ENCODE measurements around the gene WDFY4. TPM values are rescaled to one million over a fixed set of nuclear protein-coding genes. Genes with fewer than 3 reads are reported as not detected.
"Not testable (repeated sequence)": the region's sequence is repeated elsewhere in the genome, so short reads cannot be mapped to it uniquely, and the experiment has no call there.

Gene WDFY4
- total RNA-seq, 1 experiment from 2014 or later: 0.22 TPM

DNA sequence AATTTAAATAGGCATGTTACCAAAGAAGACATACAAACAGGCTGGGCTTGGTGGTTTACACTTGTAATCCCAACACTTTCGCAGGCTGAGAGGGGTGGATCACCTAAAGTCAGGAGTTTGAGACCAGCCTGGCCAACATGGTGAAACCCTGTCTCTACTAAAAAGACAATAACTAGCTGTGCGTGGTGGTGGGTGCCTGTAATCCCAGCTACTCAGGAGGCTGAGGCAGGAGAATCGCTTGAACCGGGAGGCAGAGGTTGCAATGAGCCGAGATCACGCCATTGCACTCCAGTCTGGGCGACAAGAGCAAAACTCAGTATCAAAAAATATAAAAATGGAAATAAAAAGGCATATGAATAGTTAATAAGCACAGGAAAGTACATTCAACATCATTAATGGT, 37.6 kb upstream of the WDFY4 start:
- BruUV-seq (replicated peaks); POLR2A ChIA-PET; H3K27me3 ChIP-seq (ENCODE audit: insufficient read depth, low read length); H3K79me2 ChIP-seq (ENCODE audit: insufficient read depth, low read length); H3K36me3 ChIP-seq (ENCODE audit: control insufficient read depth in 1 of 2, insufficient read depth in 2 of 2, low read length in 2 of 2); H3K9me3 ChIP-seq (ENCODE audit: control insufficient read depth in 1 of 2, insufficient read depth in 1 of 2, low read depth in 1 of 2, low read length in 2 of 2); H2AFZ ChIP-seq (ENCODE audit: low read depth, low read length, poor library complexity, severe bottlenecking); H3K4me3 ChIP-seq (replicated peaks in 1 of 2; ENCODE audit: low read depth in 1 of 2, low read length in 2 of 2); H3K27ac ChIP-seq (ENCODE audit: low read depth, low read length); H4K20me1 ChIP-seq (ENCODE audit: insufficient read depth); ATAC-seq; H3K4me2 ChIP-seq (ENCODE audit: low read length); RAD21 ChIA-PET (ENCODE audit: low non-redundant PET in 1 of 2, low total read pairs in 2 of 2, uncharacterized antibody in 2 of 2, unreplicated experiment in 2 of 2); DNase-seq (ENCODE audit: low read depth, low spot score); H3K9me2 ChIP-seq (ENCODE audit: insufficient read depth); H3K9ac ChIP-seq (ENCODE audit: low read length); H3K4me1 ChIP-seq (ENCODE audit: control insufficient read depth in 1 of 2, insufficient read depth in 2 of 2, low read length in 2 of 2): not testable (repeated sequence)
- intact Hi-C loops (cut with micrococcal nuclease): loop anchor here (5.0 kb wide), 1 partner anchor 285 kb away; no protein-coding TSS in a partner anchor
- CTCF ChIA-PET: interaction anchor here (1.3 kb wide), 1 partner anchor 9 kb away, joined by 8 read pairs; no protein-coding TSS in a partner anchor

DNA sequence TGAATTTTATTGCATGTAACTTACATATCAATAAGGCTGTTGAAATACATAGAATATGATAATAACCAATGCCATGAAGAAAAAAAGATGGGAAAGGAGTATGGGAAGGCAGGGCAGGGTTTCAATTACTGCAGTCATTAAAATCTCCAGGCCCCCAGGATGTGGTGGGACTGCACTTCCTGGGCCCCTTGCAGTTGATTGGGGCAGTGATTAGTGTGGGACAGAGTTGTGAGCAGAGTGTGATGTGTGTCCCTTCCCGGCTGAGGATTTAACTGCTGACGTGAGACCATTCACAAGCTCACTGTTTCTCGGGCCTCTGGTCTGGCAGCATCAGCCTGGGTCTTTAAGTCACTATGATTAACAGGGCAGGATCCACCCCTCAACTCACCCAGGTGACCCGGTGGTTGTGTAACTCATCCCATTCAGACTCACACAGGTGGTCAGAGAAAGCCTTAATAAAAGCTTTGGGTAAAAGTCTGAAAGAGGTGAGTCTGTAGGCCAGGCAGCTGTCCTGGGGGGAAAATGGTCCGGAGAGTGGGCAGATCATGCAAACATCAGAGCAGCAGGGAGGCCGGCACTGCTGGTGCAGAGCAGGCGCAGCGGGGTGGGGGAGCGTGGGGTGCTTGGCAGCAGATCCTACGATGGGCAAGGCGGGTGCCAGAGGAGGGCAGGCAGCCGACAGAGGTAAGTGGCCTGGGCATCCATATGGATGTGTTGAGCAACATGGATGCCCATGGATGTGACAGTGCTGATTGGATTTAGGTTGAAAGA, 36.3 kb upstream of the WDFY4 start:
- POLR2A ChIA-PET: no interaction called here
- RAD21 ChIA-PET (ENCODE audit: low non-redundant PET in 1 of 2, low total read pairs in 2 of 2, uncharacterized antibody in 2 of 2, unreplicated experiment in 2 of 2): no interaction called here
- Histone ChIP-seq H4K20me1 (ENCODE audit: insufficient read depth) (no peaks in the 10 kb centered on the region), H3K9ac (ENCODE audit: low read length) (no peak overlapping the region), H3K4me1 (ENCODE audit: control insufficient read depth in 1 of 2, insufficient read depth in 2 of 2, low read length in 2 of 2) (no peaks in the 10 kb centered on the region), H3K9me2 (ENCODE audit: insufficient read depth) (no peaks in the 10 kb centered on the region), H3K36me3 (ENCODE audit: control insufficient read depth in 1 of 2, insufficient read depth in 2 of 2, low read length in 2 of 2) (no peaks in the 10 kb centered on the region), H3K4me2 (ENCODE audit: low read length) (no peak overlapping the region), H3K27me3 (ENCODE audit: insufficient read depth, low read length) (no peaks in the 10 kb centered on the region), H3K4me3 (replicated peaks in 1 of 2; ENCODE audit: low read depth in 1 of 2, low read length in 2 of 2) (no peak overlapping the region), H3K79me2 (ENCODE audit: insufficient read depth, low read length) (no peaks in the 10 kb centered on the region), H3K9me3 (ENCODE audit: control insufficient read depth in 1 of 2, insufficient read depth in 1 of 2, low read depth in 1 of 2, low read length in 2 of 2) (no peaks in the 10 kb centered on the region), H3K27ac (ENCODE audit: low read depth, low read length) (no peak overlapping the region), H2AFZ (ENCODE audit: low read depth, low read length, poor library complexity, severe bottlenecking) (no peak overlapping the region)
- DNase-seq (ENCODE audit: low read depth, low spot score) (no peak), ATAC-seq (no peak)
- BruUV-seq (replicated peaks): no TSS peak
- CTCF ChIA-PET: interaction anchor here (1.0 kb wide), 1 partner anchor 8 kb away, joined by 6 read pairs; no protein-coding TSS in a partner anchor
- intact Hi-C loops (cut with micrococcal nuclease): loop anchor here (5.0 kb wide), 1 partner anchor 286 kb away; no protein-coding TSS in a partner anchor
- TF ChIP-seq CEBPB (IDR thresholded peaks at IDR 0.05; ENCODE audit: low read depth): no peak
- no peak for TF ChIP-seq YY1 (IDR thresholded peaks at IDR 0.05; ENCODE audit: extremely low read depth, insufficient replicate concordance, low read depth, low read length)
- no peak for TF ChIP-seq EGR1 (IDR thresholded peaks at IDR 0.05; ENCODE audit: low read depth)
- no peak for TF ChIP-seq SRF (IDR thresholded peaks at IDR 0.05; ENCODE audit: low read depth)
- TF ChIP-seq FOSL1 (IDR thresholded peaks at IDR 0.05; ENCODE audit: low read depth): no peak
- no peak for TF ChIP-seq TCF7L2 (IDR thresholded peaks at IDR 0.05; ENCODE audit: borderline replicate concordance, extremely low read depth, insufficient read depth, insufficient read length)
- TF ChIP-seq CBX3 (IDR thresholded peaks at IDR 0.05; ENCODE audit: low read depth): no peak
- no peak for TF ChIP-seq MAX (IDR thresholded peaks at IDR 0.05)
- TF ChIP-seq ATF3 (IDR thresholded peaks at IDR 0.05): no peak
- TF ChIP-seq ELF1 (IDR thresholded peaks at IDR 0.05; ENCODE audit: borderline replicate concordance, low read depth): no peak
- TF ChIP-seq, protein P1, sequence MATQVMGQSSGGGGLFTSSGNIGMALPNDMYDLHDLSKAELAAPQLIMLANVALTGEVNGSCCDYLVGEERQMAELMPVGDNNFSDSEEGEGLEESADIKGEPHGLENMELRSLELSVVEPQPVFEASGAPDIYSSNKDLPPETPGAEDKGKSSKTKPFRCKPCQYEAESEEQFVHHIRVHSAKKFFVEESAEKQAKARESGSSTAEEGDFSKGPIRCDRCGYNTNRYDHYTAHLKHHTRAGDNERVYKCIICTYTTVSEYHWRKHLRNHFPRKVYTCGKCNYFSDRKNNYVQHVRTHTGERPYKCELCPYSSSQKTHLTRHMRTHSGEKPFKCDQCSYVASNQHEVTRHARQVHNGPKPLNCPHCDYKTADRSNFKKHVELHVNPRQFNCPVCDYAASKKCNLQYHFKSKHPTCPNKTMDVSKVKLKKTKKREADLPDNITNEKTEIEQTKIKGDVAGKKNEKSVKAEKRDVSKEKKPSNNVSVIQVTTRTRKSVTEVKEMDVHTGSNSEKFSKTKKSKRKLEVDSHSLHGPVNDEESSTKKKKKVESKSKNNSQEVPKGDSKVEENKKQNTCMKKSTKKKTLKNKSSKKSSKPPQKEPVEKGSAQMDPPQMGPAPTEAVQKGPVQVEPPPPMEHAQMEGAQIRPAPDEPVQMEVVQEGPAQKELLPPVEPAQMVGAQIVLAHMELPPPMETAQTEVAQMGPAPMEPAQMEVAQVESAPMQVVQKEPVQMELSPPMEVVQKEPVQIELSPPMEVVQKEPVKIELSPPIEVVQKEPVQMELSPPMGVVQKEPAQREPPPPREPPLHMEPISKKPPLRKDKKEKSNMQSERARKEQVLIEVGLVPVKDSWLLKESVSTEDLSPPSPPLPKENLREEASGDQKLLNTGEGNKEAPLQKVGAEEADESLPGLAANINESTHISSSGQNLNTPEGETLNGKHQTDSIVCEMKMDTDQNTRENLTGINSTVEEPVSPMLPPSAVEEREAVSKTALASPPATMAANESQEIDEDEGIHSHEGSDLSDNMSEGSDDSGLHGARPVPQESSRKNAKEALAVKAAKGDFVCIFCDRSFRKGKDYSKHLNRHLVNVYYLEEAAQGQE (IDR thresholded peaks at IDR 0.05; ENCODE audit: low read depth): no peak
- TF ChIP-seq, protein P2, sequence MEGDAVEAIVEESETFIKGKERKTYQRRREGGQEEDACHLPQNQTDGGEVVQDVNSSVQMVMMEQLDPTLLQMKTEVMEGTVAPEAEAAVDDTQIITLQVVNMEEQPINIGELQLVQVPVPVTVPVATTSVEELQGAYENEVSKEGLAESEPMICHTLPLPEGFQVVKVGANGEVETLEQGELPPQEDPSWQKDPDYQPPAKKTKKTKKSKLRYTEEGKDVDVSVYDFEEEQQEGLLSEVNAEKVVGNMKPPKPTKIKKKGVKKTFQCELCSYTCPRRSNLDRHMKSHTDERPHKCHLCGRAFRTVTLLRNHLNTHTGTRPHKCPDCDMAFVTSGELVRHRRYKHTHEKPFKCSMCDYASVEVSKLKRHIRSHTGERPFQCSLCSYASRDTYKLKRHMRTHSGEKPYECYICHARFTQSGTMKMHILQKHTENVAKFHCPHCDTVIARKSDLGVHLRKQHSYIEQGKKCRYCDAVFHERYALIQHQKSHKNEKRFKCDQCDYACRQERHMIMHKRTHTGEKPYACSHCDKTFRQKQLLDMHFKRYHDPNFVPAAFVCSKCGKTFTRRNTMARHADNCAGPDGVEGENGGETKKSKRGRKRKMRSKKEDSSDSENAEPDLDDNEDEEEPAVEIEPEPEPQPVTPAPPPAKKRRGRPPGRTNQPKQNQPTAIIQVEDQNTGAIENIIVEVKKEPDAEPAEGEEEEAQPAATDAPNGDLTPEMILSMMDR (IDR thresholded peaks at IDR 0.05 in 2 of 3, conservative IDR thresholded peaks at IDR 0.05 in 1 of 3; ENCODE audit: borderline replicate concordance in 1 of 3, insufficient read depth in 1 of 3, low read depth in 2 of 3, low read length in 2 of 3): no peak
- no peak for TF ChIP-seq ZFX (IDR thresholded peaks at IDR 0.05)
